GM12878 (cell line): ENCODE data around the gene LRRC59. TPM values are rescaled to one million over a fixed set of nuclear protein-coding genes. Genes with fewer than 3 reads are reported as not detected.

ENCODE experiments used
- ATAC-seq: fragments of 200-7000 bp; cut with Tn5 transposase; 3 replicates; pipeline ENCODE4 v1.9.1; 2020; ENCODE audit warnings: mild to moderate bottlenecking, moderate library complexity
- BruUV-seq: library from RNA; stranded (reverse); fragments of 400-500 nt; replicated peaks from 2 replicates; lab custom pipeline; 2021; lab: Mats Ljungman, UMichigan
- CTCF ChIA-PET: fragments of 300-600 bp; sonication (Branson Sonifier 250); formaldehyde crosslinking; extraction: SDS; loops from one replicate; lab custom pipeline; 2021; ENCODE audit warnings: inconsistent platforms; lab: Yijun Ruan, JAX
- POLR2A ChIA-PET: fragments of 350-600 bp; formaldehyde crosslinking; extraction: SDS; loops from one replicate; lab custom pipeline; 2021; ENCODE audit warnings: inconsistent platforms; lab: Charles Lee
- RAD21 ChIA-PET: fragments of 300-600 bp; sonication (Branson Sonifier 250); formaldehyde crosslinking; loops from one replicate; lab custom pipeline; 2023; ENCODE audit warnings: antibody characterized with exemption; ENCODE audit not compliant: unreplicated experiment; lab: Charles Lee
- SMC1A ChIA-PET: fragments of 300-600 bp; sonication (Branson Sonifier 250); formaldehyde crosslinking; loops from one replicate; lab custom pipeline; 2023; ENCODE audit not compliant: unreplicated experiment, uncharacterized antibody; lab: Charles Lee
- DNase-seq: peaks from one replicate; pipeline ENCODE4 v3.0.0-alpha.2; 2011; ENCODE audit warnings: low read depth, low spot score
- FAIRE-seq: peaks from 3 replicates; lab custom pipeline; 2011; peaks lifted over from hg19 to GRCh38; lab: Jason Lieb, UNC
- H2AFZ ChIP-seq: 2 replicates; pipeline ENCODE4 v1.6.0; 2011; ENCODE audit warnings: low read depth, low read length, control low read depth; ENCODE audit not compliant: control insufficient read depth
- H3K27ac ChIP-seq: 2 replicates; pipeline ENCODE4 v1.5.1; 2011; ENCODE audit warnings: control low read depth; ENCODE audit not compliant: control insufficient read depth, insufficient read depth
- H3K27me3 ChIP-seq, 2 experiments: replicated peaks in 1 of 2; 2 replicates each; pipeline versions ENCODE4 v1.6.0 to v1.6.1; 2011; ENCODE audit warnings: low read length in 1 of 2; ENCODE audit not compliant: control insufficient read depth in 2 of 2, insufficient read depth in 2 of 2
- H3K36me3 ChIP-seq, 2 experiments: 2 replicates each; pipeline ENCODE4 v1.5.1; 2011; ENCODE audit warnings: low read length in 1 of 2; ENCODE audit not compliant: control insufficient read depth in 2 of 2, insufficient read depth in 2 of 2
- H3K4me1 ChIP-seq: 2 replicates; pipeline ENCODE4 v1.6.1; 2011; ENCODE audit warnings: mild to moderate bottlenecking, low read length, moderate library complexity, mixed read lengths; ENCODE audit not compliant: control insufficient read depth, insufficient read depth
- H3K4me2 ChIP-seq: 2 replicates; pipeline ENCODE4 v1.6.0; 2011; ENCODE audit warnings: control low read depth; ENCODE audit not compliant: control insufficient read depth, insufficient read depth
- H3K4me3 ChIP-seq: fragments of 200-600 bp; sonication (generic); 2 replicates; pipeline ENCODE4 v1.5.1; 2016
- H3K79me2 ChIP-seq: 2 replicates; pipeline ENCODE4 v1.6.0; 2011; ENCODE audit warnings: low read length; ENCODE audit not compliant: control insufficient read depth, insufficient read depth
- H3K9ac ChIP-seq: 2 replicates; pipeline ENCODE4 v1.8.0; 2011; ENCODE audit warnings: low read length, control low read depth, mixed read lengths; ENCODE audit not compliant: control insufficient read depth, insufficient read depth
- H3K9me3 ChIP-seq: replicated peaks from 3 replicates; pipeline ENCODE4 v1.5.1; 2011; ENCODE audit warnings: mild to moderate bottlenecking, low read length; ENCODE audit not compliant: control insufficient read depth, insufficient read depth
- H4K20me1 ChIP-seq: 2 replicates; pipeline ENCODE4 v1.6.0; 2011; ENCODE audit not compliant: control insufficient read depth, insufficient read depth
- BACH1 ChIP-seq: fragments of 450-650 bp; IDR thresholded peaks from 2 replicates; pipeline ENCODE4 v1.6.1; 2017; ENCODE audit warnings: mild to moderate bottlenecking, borderline replicate concordance
- CBX3 ChIP-seq: fragments of 200-600 bp; sonication (generic); IDR thresholded peaks from 2 replicates; pipeline ENCODE4 v1.6.1; 2016; ENCODE audit warnings: low read depth, borderline replicate concordance
- CBX5 ChIP-seq: sonication (generic); IDR thresholded peaks from 2 replicates; pipeline ENCODE4 v1.6.1; 2016; ENCODE audit warnings: low read depth, moderate library complexity, mild to moderate bottlenecking, inconsistent platforms
- CHD4 ChIP-seq: fragments of 200-600 bp; sonication (generic); IDR thresholded peaks from 2 replicates; pipeline ENCODE4 v1.6.1; 2016; ENCODE audit warnings: mild to moderate bottlenecking
- EED ChIP-seq: sonication (generic); IDR thresholded peaks from 2 replicates; pipeline ENCODE4 v1.6.1; 2016; ENCODE audit warnings: antibody characterized with exemption, low read depth
- EGR1 ChIP-seq, 2 experiments: IDR thresholded peaks; 1 replicate in 1 of 2; 2 replicates in 1 of 2; pipeline ENCODE4 v1.6.1; 2011 to 2012; ENCODE audit warnings: low read depth in 2 of 2, low read length in 2 of 2, borderline replicate concordance in 1 of 2, mild to moderate bottlenecking in 1 of 2, moderate library complexity in 1 of 2
- ESRRA ChIP-seq: IDR thresholded peaks from 2 replicates; pipeline ENCODE4 v1.6.1; 2012; ENCODE audit warnings: mild to moderate bottlenecking, low read length, improper control_type of control experiment
- HDAC6 ChIP-seq: fragments of 200-600 bp; sonication (generic); IDR thresholded peaks from one replicate; pipeline ENCODE4 v1.8.0; 2017; ENCODE audit warnings: antibody characterized with exemption; ENCODE audit not compliant: unreplicated experiment
- JUND ChIP-seq: IDR thresholded peaks from 2 replicates; pipeline ENCODE4 v1.6.1; 2012; ENCODE audit warnings: low read depth, mild to moderate bottlenecking, low read length, improper control_type of control experiment, moderate library complexity
- NFIC ChIP-seq: IDR thresholded peaks from 2 replicates; pipeline ENCODE4 v1.6.1; 2012; ENCODE audit warnings: low read depth, mild to moderate bottlenecking, inconsistent platforms, low read length, moderate library complexity
- NKRF ChIP-seq: fragments of 450-650 bp; conservative IDR thresholded peaks from 2 replicates; pipeline ENCODE4 v1.6.1; 2017; ENCODE audit warnings: mild to moderate bottlenecking, moderate library complexity
- POLR2AphosphoS2 ChIP-seq: IDR thresholded peaks from 2 replicates; pipeline ENCODE4 v1.6.1; 2011; ENCODE audit warnings: low read depth, mild to moderate bottlenecking, low read length, improper control_type of control experiment, moderate library complexity
- SIN3A ChIP-seq: IDR thresholded peaks from 2 replicates; pipeline ENCODE4 v1.6.1; 2012; ENCODE audit warnings: low read depth, low read length, improper control_type of control experiment
- SMAD1 ChIP-seq: fragments of 450-650 bp; IDR thresholded peaks from 2 replicates; pipeline ENCODE4 v1.6.1; 2018; ENCODE audit warnings: mild to moderate bottlenecking, low read depth; ENCODE audit not compliant: partially characterized antibody
- USF1 ChIP-seq: IDR thresholded peaks from 2 replicates; pipeline ENCODE4 v1.6.1; 2011; ENCODE audit warnings: borderline replicate concordance, low read depth, mild to moderate bottlenecking, moderate library complexity, mixed read lengths, low read length; ENCODE audit not compliant: insufficient read depth; ENCODE audit errors: extremely low read length
- ZNF217 ChIP-seq: fragments of 450-650 bp; IDR thresholded peaks from 2 replicates; pipeline ENCODE4 v1.6.1; 2017; ENCODE audit warnings: antibody characterized with exemption, mild to moderate bottlenecking
- ZNF592 ChIP-seq: fragments of 450-650 bp; IDR thresholded peaks from 2 replicates; pipeline ENCODE4 v1.6.1; 2017; ENCODE audit warnings: mild to moderate bottlenecking, moderate library complexity
- WGBS: methylation state at CpG from one replicate; pipeline ENCODE4 v1.1.6; 2016; ENCODE audit warnings: low lambda C conversion rate; ENCODE audit not compliant: insufficient replicate concordance, insufficient coverage; ENCODE audit errors: missing lambda C conversion rate; 5-methylcytosine and 5-hydroxymethylcytosine counted together
- in situ Hi-C: fragments of 300-500 bp; cut with MboI; formaldehyde crosslinking; loops from 9 replicates; pipeline ENCODE4 v1.14.3; 2018; ENCODE audit warnings: mixed read lengths
- intact Hi-C: fragments of 100-400 bp; cut with micrococcal nuclease; formaldehyde crosslinking; loops from one replicate; pipeline ENCODE4 v1.14.2; 2022; ENCODE audit not compliant: unreplicated experiment
- polyA plus RNA-seq, 11 experiments: library from polyadenylated mRNA; depleted of rRNA in 4 of 11; unstranded in 6 of 11; stranded (reverse) in 5 of 11; fragments of >200 nt; fragmentation: Nextera tagmentation in 4 of 11; fragmentation: Illumina TruSeq in 1 of 11; extraction: Ambion mirVana in 4 of 11; extraction: Trizol in 1 of 11; gene quantifications; 1 replicate in 1 of 11; 2 replicates in 10 of 11; pipeline versions ENCODE4 v1.2.1 to v1.2.3, GENCODE V29; 2011 to 2016; ENCODE audit warnings: inconsistent platforms in 2 of 11, missing spikeins in 2 of 11, low read depth in 1 of 11
- total RNA-seq, 4 experiments: library from RNA; depleted of rRNA in 3 of 4; stranded (reverse); fragments of >200 nt in 3 of 4; fragmentation: Illumina TruSeq in 1 of 4; extraction: Trizol in 1 of 4; gene quantifications; 2 replicates each; pipeline versions ENCODE4 v1.2.1 to v1.2.3, GENCODE V29; 2013 to 2021

LRRC59 gene
- total and polyA plus RNA-seq, 10 of the 15 experiments (the other 5 are each of a cell fraction or from before 2014, with no cell fraction given), result 8.8 to 82.2 (median 63.0) TPM

- POLR2A ChIA-PET, result interaction anchor here (1.1 to 1.2 kb wide), 2 partner anchors 8 to 15 kb away, joined by 3 to 4 read pairs; no protein-coding TSS in a partner anchor
- H3K36me3 ChIP-seq, result no peaks in the 10 kb centered on the region
- H3K9ac ChIP-seq, result no peak overlapping the region
- H3K4me3 ChIP-seq, result no peak overlapping the region
- peaks cover 5% of the 10 kb centered on the region for H3K79me2 ChIP-seq
- SMC1A ChIA-PET, result interaction anchor here (0.6 to 2.0 kb wide), 2 partner anchors 32 to 125 kb away, joined by 3 to 9 read pairs; no protein-coding TSS in a partner anchor
- 69% methylated on average over 2 of the region's 2 CpGs for WGBS
- in situ Hi-C loops, result no loop called here
- no peaks in the 10 kb centered on the region for H4K20me1 ChIP-seq
- no peaks in the 10 kb centered on the region for H3K9me3 ChIP-seq
- H2AFZ ChIP-seq, result no peak overlapping the region
- peaks cover 29% of the 10 kb centered on the region for H3K4me1 ChIP-seq
- RAD21 ChIA-PET, result interaction anchor here (2.3 kb wide), 1 partner anchor 57 kb away, joined by 11 read pairs; no protein-coding TSS in a partner anchor
- FAIRE-seq (no peak), ATAC-seq (no peak), DNase-seq (no peak)
- no peak overlapping the region for H3K4me2 ChIP-seq
- intact Hi-C loops, result no loop called here
- CTCF ChIA-PET, result interaction anchor here (2.0 to 3.9 kb wide), 2 partner anchors 26 to 61 kb away, joined by 8 to 50 read pairs; partner anchors contain the start of gene LRRC59
- BruUV-seq, result no TSS peak
- H3K27me3 ChIP-seq, result no peaks in the 10 kb centered on the region
- H3K27ac ChIP-seq, result no peak overlapping the region
- TF ChIP-seq SMAD1 (no peak), EED (no peak), POLR2AphosphoS2 (no peak), ZNF592 (no peak), HDAC6 (no peak), CBX5 (no peak), NKRF (no peak), USF1 (no peak), ZNF217 (no peak), EGR1 (IDR thresholded peaks at IDR 0.05; ENCODE audit: borderline replicate concordance in 1 of 2, low read depth in 2 of 2, low read length in 2 of 2) (no peak), SIN3A (no peak), NFIC (no peak), CHD4 (no peak), ESRRA (no peak), BACH1 (no peak), CBX3 (no peak), JUND (no peak)
These were observed 25.4 kb upstream of the LRRC59 start for GRCh38 chr17:50422738-50423137.
